ENCODE results near the gene ERGIC1.

ERGIC1 gene

DNA sequence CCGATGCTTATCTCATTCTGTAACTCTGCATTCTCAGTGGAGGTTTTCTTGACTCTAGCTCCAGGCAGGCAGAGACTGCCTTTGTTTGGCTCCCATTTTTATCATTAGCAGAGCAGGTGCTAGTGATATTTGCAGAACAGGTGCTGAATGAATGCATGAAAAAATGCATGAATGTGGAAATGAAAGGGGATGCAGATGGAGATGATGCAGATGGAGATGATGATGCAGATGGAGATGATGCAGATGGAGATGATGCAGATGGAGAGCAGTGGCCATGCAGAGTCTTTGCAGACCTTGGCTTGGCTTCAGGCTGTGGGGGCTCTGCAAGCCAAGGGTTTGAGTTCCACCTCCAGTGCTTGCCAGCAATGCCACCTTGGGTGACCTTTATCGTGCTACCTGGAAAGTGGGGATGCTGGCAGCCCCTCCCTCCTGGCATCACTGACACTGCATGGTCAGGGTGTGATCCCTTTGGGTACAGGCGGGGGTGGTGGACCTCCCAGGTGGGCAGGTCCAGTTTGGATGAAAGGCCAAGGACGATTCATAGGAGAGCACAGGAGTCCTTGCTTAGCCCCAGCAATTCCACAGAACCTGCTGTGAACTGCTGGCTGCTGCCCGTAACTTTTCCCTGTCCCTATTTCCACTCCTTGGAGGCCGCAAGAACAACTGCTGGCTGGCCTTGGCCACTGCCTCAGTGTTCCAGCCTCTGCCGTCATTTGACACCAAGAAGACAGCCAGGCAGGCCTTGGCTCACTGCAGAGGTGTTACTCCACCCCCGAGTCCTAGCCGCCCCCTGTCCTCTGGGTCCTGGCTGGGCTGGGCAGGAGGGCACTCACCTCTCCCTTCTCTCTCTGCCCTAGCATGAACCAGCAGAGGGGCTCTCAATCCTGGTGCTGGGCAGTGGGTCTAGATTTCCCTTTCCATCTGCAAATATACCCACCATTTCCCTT is 33.0 kb downstream of the ERGIC1 start:
- no peak for DNase-seq

DNA sequence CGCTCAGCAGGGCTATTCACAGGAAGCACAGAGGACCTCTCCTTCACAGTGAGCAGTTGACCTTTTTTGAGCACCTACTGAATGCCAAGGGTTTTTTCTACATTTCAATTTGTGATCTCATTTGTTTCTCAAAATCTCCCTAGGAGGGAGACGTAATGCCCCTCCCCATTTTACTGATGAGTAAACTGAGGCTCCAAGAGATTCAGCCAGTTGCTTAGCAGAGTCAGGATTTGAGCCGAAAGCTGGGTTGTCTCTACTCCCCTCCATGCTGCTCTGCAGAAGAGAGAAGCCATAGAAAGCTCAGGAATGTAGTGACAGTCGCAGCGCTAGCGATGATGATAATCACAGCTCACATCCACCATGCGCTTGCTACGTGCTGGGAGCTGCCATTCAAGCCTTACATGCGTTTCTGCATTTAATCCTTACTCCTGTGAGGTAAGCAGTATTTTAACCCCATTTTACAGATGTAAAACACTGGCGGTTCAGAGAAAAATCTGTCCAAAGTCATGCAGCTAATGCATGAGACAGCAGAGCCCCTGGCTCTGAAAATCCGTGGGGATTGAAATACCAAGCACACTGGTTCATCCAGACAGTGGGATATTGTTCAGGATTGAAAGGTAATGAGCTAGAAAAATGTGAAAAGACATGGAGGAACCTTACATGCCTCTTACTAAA is 33.8 kb downstream of the ERGIC1 start:
- DNase-seq: no peak

DNA sequence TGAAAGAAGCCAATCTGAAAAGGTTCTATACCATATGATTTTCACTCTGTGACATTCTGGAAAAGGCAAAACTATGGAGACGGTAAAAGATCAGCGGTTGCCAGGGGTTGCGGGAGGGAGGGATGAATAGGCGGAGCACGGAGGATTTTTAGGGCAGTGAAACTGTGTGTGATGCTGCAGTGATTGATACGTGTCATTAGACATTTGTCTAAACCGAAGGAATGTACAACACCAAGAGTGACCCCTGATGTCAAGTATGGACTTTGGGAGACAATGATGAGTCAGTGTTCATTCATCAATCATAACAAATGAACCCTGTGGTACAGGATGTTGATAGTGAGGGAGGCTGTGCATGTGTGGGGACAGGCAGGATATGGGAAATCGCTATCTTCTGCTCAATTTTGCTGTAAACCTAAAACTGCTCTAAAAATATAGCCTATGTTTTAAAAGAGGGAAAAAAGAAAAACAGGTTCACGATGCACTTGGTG is 34.4 kb downstream of the ERGIC1 start:
- DNase-seq: no peak

DNA sequence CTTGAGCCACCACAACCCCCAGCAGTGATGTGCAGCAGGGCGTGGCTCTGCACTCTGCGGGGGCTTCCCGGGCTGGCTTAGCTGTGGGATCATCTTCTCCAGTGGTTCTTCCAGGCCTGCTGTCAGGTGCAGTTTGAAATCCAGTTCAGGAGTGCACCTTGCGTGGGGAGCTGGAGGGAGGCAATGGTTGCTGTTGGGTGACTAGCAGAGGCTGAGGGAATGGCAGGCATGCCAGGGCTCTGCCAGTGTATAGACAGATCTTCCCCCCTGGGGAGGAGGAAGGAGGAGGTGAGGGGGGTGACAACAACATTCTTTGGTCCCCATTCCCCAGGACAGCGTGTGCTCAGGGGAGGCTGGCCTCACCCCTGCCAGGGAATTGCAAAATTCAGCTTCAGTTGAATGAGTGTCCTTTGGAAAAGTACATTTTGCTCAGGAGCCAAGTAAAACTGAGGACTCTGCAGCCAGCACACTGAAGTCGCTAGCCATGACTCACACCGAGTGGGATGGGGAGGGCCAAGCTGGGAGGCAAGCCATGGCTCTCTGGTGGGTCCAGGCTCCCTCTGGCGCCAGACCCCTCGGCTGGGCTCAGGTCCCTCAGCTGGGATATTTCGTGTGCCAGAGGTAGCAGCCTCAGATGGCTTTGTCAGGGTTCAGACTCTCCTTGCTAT is 35.0 kb downstream of the ERGIC1 start:
- DNase-seq: no peak

DNA sequence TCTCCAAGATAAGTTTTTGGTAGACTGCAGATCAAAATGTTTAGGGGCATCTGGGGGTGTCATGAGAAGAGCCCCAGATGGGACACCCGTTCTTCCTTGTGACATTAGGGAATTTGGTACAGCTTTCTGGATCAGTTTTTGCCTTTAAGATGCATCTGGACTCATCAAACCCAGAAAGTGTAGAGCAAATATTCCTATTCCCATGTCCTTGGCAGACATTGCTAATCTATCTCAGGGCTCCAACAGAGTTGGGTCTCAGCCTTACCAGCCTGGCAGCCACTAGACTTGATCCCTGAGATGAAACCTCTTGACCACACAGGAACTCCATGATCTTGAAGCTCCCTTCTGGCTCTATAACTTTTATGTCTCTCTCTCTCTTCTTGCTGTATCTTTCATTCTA is 35.6 kb downstream of the ERGIC1 start:
- DNase-seq: no peak

DNA sequence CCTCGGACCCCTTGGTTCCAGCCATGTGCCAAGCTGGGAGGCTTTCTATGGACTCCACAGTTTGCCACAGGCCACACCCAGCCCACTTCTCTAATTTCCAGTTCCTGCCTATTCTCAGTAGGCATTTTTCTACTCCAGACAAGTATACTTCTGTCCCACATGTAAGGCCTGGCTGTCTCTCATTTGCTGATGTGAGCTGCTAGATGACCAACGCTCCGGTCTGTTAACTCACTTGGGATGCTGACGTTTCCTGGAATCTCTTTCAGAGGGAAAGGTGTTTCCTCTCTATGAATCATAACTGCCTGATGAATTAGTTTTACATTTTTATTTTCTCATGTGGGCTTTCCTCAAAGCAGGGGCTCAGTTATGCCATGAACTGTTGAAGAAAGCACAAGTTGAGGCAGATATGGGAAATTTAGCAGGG is 36.3 kb downstream of the ERGIC1 start:
- no peak for DNase-seq

DNA sequence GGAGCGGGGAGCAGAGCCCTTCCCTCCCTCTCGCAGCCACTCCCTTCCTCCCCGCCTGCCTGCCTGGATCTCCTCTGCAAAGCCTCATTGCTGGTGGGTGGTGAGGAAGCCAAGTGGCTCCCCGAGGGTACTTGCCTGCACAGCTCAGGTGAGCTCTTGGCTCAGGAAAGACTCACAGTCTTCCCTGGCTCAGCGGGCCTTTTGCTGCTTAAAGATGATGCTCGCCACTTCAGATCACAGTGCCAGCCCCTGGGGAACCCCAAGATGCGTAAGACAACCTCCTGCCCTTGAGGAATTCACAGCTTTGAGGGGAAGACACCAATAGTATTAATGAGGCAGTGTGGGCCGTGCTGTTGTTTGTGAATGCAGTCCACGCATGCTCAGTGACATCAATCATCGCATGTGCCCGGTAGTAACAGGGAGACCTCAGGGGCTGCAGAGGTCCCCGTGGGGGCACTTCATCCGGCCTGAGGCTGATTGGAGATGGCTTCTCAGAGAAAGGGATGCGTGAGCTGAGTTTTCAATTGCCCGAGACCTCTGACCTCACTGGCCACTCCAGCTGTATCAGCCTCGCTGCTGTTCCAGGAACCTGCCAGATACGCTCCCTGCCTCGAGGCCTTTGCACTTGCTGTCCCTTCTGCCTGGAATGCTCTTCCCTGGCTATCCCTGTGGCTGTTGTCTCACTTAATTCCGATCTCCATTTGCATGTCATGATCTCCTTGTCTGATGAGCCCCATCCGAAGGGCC is 36.8 kb downstream of the ERGIC1 start:
- no peak for DNase-seq

DNA sequence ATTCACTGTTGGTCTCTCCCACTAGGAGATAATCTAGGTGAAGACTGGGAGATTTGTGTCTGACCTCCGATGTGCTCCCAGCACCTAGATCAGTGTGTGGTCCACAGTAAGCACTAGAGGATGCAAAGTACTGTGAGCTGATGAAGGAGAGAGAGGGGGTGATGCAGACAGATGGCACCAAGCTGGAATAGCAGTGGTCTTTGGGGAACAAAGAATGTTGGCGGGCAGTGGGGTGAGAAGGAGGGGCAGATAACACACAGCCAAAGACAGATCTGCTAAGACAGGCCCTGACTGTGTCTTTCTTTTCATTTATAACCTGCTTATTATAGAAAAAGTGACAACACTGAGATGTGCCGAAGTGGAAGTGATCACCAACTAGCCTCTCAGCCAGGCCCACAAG is 37.5 kb downstream of the ERGIC1 start:
- DNase-seq: no peak

DNA sequence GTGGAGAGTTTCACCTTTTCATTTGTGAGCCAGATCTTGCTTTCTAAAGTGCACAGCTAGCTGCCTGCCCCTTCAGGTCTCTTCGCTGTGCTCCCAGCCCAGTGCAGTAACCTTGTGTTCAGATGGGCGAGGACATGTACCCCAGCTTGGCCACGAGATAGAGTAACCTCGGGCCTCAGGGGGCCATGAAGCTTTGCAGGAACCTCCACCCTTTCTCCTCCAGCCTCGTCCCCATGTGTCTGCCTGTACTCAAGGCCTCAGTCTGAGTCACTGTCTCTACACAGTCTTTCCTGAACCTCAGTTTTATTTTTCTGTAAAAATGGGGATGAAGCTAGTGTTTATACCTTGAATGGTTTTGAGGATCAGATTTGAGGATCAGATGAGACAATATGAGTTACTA is 37.9 kb downstream of the ERGIC1 start:
- no peak for DNase-seq

DNA sequence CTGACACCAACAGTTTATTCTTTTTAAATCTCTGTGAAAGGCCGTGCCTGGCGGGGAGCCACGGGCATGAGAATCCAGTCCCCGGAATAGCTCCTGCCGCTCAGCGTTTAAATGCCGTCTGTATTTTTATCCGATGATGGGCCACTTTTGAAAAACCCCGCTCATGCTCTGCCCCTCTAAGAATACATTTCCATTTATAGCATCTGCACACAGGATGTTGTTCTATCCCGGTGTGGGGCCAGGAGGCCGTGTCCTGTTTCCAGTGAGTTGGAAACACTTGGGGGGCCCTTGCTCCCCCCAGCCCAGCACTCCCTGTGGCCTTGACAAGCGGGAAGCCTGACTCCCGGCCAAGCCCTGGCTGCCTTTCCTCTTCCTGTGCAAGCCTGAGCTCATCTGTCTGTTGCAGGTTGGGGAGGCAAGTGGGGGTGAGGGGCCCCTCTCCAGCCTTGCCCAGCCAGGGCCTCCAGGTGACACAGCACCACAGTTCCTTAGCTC is 39.0 kb downstream of the ERGIC1 start:
- DNase-seq: no peak

DNA sequence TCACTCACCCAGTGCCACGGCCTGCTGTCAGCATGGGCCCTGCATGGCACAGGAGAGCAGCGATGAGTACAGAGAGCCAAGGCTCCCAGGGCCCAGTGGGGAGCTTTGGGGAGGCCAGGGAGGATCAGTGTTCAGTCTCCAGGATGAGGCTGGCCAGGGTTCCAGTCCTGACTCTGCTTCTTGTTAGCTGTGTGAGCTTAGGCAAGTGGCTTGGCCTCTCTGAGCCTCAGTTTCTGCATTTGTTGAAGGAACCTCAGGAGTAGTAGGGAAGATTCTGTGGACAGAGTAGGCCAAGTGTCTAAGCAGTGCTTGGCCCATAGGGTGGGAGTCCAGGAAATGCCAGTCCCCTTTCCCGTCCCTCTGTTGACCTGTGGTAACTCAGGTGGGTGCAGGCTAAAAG is 39.5 kb downstream of the ERGIC1 start:
- DNase-seq: no peak

DNA sequence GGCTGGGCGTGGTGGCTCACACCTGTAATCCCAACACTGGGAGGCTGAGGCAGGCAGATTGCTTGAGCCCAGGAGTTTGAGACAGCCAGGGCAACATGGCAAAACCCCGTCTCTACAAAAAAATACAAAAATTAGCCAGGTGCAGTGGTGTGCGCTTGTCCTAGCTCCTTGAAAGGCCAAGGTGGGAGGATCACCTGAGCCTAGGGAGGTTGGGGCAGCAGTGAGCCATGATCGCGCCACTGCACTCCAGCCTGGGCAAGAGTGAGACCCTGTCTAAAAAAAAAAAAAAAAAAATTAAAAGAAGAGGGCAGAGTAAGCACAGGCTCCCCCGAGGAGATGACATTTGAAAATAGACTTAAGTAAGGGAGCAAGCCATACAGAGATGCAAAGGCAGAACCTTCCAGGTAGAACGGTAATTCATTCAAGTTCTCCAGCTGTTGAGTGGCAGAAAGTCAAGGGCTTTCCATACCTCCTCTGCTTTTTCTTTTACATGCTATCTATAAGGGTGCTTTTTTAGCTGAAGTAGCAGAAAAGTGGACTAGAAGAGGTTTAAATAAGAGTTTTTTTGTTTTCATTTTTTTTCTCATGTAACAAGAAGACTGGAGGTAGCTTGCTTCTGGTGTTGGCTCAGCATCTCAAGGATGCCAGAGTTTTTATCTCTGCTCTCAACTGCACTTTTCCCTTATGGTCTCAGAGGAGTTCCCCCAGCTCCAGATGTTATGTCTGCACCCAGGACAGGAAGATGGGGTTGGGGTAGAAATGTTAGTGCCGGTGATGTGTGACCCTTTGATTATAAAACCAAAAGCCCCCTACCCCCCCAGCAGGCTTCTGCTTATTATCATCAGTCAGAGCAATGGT is 40.8 kb downstream of the ERGIC1 start:
- no peak for DNase-seq

DNA sequence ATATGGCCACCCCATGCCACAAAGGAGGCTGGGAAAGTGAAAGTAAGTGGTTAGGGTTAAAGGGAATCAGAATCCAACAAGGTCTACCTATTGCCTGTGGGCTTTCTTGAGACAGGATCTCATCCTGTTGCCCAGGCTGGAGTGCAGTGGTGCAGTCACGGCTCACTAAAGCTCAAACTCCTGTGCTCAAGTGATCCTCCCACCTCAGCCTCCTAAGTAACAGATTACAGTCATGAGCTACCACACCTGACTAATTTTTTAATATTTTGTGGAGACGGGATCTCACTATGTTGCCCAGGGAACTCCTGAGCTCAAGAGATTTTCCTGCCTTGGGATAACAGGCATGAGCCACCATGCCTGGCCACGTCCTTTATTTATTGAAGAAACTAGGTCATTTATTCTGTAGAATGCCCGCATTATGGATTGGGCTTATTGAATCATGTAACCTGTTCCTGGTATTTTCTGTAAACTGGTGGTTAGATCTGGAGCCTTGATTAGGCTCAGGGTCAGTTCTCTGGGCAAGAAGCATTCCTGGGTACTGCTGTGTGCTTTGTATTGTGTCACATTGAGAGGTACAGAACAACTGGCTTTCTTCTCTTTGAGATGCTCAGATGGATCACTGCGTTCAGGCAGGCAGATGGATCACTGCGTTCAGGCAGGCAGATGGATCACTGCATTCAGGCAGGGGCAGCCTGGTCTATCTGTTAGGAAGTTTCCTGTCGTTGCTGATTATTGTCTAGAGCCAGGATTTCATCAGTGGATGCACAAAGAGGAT is 41.6 kb downstream of the ERGIC1 start:
- no peak for DNase-seq

DNA sequence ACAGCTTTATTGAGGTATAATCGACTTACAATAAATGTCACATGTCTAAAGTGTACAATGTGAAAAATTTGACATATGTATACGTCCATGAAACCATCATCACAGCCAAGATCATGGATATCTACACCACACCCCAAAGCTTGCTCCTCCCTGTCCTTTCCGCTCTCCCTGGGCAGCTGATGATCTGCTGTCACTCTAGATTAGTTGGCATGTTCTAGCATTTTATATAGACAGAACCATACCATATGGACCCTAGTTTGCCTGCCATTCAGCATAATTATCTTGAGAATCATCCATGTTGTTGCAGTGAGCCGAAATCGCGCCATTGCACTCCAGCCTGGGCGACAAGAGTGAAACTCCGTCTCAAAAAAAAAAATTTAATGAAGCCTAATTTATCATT is 42.5 kb downstream of the ERGIC1 start:
- no peak for DNase-seq

DNA sequence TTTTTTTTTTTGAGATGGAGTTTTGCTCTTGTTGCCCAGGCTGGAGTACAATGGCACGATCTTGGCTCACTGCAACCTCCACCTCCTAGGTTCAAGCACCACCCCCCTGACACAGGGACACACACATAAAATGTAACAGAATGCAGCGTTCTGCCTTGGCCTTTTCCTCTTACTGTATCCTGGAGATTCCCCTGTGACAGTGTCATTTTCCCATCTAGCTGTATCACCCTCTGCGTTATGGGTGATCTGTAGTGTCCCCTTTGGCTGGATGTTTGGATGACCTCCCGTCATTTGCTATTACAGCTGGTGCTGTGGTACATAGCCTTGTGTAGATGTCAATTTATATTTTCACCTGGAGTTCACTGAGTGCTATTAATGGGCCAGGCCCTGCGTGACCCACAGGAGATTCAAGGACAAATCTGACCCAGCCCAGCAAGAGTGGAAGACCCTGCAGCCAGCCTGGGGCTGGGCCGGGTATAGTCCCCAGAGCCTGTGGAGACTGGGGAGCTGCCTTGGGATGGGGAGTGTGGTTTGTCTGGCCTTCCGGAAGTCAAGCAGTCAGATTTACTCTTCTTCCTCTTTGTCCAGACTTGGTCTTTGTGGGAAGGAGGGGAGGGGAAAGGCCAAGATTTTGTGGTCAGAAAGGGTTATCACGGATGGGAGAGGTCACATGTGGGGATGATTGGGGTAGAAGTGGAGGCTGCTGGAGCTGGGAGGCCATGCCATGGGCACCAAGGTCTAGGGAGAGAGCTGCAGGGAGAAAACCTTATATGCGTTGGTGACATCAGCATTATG is 43.6 kb downstream of the ERGIC1 start:
- DNase-seq: no peak

DNA sequence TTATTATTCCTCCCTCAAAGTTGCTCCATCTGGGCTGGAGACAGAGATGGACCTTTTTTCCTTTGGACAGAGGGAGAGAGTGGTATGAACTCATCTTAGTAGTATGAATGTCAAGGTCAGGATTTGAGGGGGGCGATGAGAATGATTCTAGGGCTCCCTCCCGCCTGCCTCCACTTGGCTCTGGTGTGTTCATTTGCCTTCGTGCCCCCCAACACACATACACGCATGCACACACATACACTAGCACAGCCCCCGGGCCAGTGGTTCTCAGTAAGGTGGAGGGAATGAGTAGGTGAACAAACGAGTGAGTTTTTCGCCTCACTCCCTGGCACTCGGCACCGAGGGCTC is 44.5 kb downstream of the ERGIC1 start:
- DNase-seq: no peak

DNA sequence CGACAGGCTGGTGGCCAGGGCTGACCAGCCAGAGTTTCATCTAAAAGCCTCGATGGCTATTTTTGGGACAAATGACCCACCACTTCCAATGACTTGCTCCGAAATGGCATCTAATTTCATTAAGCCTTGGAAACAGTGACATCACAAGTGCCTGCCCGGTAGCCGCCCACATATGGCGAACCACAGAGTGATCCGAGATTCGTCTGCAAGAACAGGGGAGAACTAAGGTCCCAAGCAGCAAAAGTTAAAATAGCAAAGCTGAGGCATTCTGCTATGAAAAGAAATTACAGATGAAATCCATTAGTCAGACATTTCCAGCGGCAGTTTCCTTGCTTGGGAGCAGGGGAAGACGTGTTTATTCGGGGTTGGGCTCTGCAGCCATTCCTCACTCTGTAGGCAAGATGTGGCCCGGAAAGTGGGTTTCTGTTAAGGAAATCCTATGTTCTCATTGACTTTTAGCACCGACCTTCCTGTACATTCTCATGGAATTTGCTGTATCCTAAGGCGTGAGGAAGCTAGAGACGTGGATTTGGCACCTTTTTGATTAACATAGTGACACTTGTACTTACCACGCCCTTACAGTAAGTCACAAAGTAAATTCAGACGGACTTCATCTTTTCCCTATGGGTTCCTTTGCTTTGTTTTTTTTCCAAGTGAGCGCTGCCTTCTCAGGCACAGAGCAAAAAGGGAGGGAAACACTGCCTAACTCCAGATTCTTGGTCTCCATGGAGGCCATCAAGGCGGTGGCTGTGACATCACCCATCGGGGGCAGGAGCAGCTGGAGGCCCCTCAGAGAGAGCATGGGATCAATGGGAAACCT is 45.1 kb downstream of the ERGIC1 start:
- peak; percentile 61 for DNase-seq

DNA sequence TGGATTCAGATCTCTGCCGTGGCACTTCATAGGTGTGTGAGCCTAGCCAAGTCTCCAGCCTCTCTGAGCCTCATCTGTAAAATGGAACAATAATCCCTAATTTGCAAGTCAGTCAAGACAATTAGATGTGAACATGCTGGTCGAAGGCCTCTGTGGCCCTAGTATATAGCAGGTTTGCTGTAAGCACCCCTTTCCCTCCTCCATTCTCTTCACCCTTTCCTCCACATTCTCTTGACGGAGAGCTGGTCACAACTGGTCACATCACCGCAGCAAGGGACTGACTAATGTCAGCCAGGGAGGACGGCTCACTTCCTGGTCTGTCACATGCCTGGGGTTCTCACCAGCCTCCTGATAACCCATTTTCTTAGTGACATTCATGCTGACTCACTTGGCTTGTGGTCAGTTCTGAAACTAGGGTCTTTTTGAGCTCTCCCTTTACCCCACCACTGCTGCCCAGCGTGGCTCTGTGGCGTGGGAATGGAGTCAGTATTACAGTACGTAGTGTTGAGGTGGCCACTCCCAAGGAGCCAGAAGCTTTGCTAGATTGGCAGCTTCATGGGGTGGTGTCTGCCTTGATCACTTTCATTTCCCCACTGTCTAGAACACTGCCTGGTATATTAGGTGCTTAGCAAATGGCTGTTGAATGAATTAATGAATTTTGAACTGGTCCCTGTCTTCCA is 47.8 kb downstream of the ERGIC1 start:
- DNase-seq: peak; percentile 45

DNA sequence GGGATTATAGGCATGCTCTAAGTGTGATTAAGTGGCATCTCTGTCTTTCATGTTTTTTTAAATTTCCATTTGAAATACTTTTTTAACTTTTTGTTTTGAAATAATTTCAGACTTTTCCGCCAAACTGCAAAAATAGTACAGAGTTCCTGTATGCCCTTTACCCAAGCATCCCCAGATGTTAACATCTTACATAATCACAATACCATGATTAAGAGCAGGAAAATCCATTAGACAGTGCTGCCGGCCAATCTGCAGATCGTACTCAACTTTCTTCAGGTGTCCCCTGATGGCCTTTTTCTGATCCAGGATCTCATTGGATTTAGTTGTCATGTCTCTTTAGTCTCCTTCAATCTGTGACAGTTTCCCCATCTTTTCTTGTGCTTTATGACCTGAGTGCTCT is 49.0 kb downstream of the ERGIC1 start:
- DNase-seq: no peak
